Endothelial cell of umbilical vein (primary cell): ENCODE data around the gene DNAH3.

ENCODE experiments used
- EZH2 ChIP-seq: IDR thresholded peaks from 2 replicates; pipeline ENCODE4 v1.6.1; 2012; ENCODE audit warnings: borderline replicate concordance, low read depth, mild to moderate bottlenecking, moderate library complexity, low read length, inconsistent platforms; ENCODE audit not compliant: severe bottlenecking
- JUN ChIP-seq: IDR thresholded peaks from 2 replicates; pipeline ENCODE4 v1.6.1; 2011; ENCODE audit warnings: borderline replicate concordance, low read depth; ENCODE audit not compliant: insufficient read length, insufficient read depth
- POLR2A ChIP-seq: IDR thresholded peaks from 2 replicates; pipeline ENCODE4 v1.6.1; 2012; ENCODE audit warnings: low read depth, mild to moderate bottlenecking, control low read depth, low read length
- POLR2AphosphoS5 ChIP-seq: IDR thresholded peaks from 2 replicates; pipeline ENCODE4 v1.6.1; 2012; ENCODE audit warnings: low read depth, mild to moderate bottlenecking, control low read depth, low read length, moderate library complexity; ENCODE audit not compliant: insufficient read depth
- TF ChIP-seq, protein P1 (sequence below), 2 donors: IDR thresholded peaks; 1 replicate in 1 of 2; 2 replicates in 1 of 2; pipeline ENCODE4 v1.5.1; 2011; ENCODE audit warnings: low read length in 2 of 2, mild to moderate bottlenecking in 2 of 2, moderate library complexity in 2 of 2, control low read depth in 1 of 2, inconsistent platforms in 1 of 2, low read depth in 1 of 2; ENCODE audit not compliant: insufficient read depth in 1 of 2; ENCODE audit errors: extremely low read depth in 1 of 2
- TF ChIP-seq, protein P2 (sequence below): IDR thresholded peaks from 2 replicates; pipeline ENCODE4 v1.6.1; 2011; ENCODE audit not compliant: insufficient read depth, insufficient read length

DNA sequence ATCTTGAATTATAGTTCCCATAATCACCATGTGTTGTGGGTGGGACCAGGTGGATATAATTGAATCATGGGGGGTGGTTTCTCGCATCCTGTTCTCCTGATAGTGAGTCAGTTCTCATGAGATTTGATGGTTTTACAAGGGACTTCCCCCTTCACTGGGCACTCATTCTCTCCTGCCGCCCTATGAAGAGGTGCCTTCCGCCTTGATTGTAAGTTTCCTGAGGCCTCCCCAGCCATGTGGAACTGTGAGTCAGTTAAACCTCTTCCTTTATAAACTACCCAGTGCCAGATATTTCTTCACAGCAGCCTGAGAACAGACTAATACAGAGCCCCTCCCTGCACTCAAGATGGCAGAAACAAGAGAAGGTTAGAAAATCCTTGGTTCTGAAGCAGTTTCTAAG, 34.2 kb upstream of the DNAH3 start:
- TF ChIP-seq, protein P1, sequence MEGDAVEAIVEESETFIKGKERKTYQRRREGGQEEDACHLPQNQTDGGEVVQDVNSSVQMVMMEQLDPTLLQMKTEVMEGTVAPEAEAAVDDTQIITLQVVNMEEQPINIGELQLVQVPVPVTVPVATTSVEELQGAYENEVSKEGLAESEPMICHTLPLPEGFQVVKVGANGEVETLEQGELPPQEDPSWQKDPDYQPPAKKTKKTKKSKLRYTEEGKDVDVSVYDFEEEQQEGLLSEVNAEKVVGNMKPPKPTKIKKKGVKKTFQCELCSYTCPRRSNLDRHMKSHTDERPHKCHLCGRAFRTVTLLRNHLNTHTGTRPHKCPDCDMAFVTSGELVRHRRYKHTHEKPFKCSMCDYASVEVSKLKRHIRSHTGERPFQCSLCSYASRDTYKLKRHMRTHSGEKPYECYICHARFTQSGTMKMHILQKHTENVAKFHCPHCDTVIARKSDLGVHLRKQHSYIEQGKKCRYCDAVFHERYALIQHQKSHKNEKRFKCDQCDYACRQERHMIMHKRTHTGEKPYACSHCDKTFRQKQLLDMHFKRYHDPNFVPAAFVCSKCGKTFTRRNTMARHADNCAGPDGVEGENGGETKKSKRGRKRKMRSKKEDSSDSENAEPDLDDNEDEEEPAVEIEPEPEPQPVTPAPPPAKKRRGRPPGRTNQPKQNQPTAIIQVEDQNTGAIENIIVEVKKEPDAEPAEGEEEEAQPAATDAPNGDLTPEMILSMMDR (IDR thresholded peaks at IDR 0.05; ENCODE audit: extremely low read depth in 1 of 2, insufficient read depth in 1 of 2, low read depth in 1 of 2, low read length in 2 of 2) = no peak
- TF ChIP-seq POLR2AphosphoS5 = no peak
- no peak for TF ChIP-seq JUN
- no peak for TF ChIP-seq EZH2
- TF ChIP-seq, protein P2, sequence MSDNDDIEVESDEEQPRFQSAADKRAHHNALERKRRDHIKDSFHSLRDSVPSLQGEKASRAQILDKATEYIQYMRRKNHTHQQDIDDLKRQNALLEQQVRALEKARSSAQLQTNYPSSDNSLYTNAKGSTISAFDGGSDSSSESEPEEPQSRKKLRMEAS = no peak
- no peak for TF ChIP-seq POLR2A
